ENCODE measurements around the gene OBSCN.

The OBSCN gene

GRCh38 chr1:228323401-228323800 is 115.6 kb downstream of the OBSCN start:
- DNase-seq = no peak

GRCh38 chr1:228325267-228325666 is 117.4 kb downstream of the OBSCN start:
- no peak for DNase-seq

GRCh38 chr1:228329887-228330286 is 122.0 kb downstream of the OBSCN start:
- no peak for DNase-seq

- DNase-seq = no peak
Measured at GRCh38 chr1:228332797-228333738, 125.2 kb downstream of the OBSCN start.

GRCh38 chr1:228333739-228334115 is 125.9 kb downstream of the OBSCN start:
- DNase-seq = no peak

GRCh38 chr1:228334226-228334935 is 126.5 kb downstream of the OBSCN start:
- DNase-seq = no peak

- DNase-seq = no peak
Measured at GRCh38 chr1:228334954-228335353, 127.1 kb downstream of the OBSCN start.

- DNase-seq = no peak
Measured at GRCh38 chr1:228335406-228336307, 127.8 kb downstream of the OBSCN start.

- no peak for DNase-seq
Measured at GRCh38 chr1:228336308-228337030, 128.6 kb downstream of the OBSCN start.

- DNase-seq = no peak
Measured at GRCh38 chr1:228337031-228337564, 129.3 kb downstream of the OBSCN start.

GRCh38 chr1:228337711-228338520 is 130.1 kb downstream of the OBSCN start:
- no peak for DNase-seq

- DNase-seq = no peak
Measured at GRCh38 chr1:228338521-228339051, 130.7 kb downstream of the OBSCN start.

GRCh38 chr1:228339059-228339704 is 131.3 kb downstream of the OBSCN start:
- no peak for DNase-seq

GRCh38 chr1:228339766-228340685 is 132.2 kb downstream of the OBSCN start:
- DNase-seq = no peak

GRCh38 chr1:228340686-228341449 is 133.0 kb downstream of the OBSCN start:
- no peak for DNase-seq

- DNase-seq = no peak
Measured at GRCh38 chr1:228341450-228341813, 133.6 kb downstream of the OBSCN start.

GRCh38 chr1:228341814-228342626 is 134.2 kb downstream of the OBSCN start:
- DNase-seq = no peak

Measured in activated gamma-delta T cell (primary cell).